Right atrium auricular region (tissue), 2 donors: ENCODE measurements around the gene PSMD3. TPM values are rescaled to one million over a fixed set of nuclear protein-coding genes. Genes with fewer than 3 reads are reported as not detected.

Experiments
- DNase-seq: peaks from one replicate; pipeline ENCODE4 v3.0.0-alpha.2; 2019; ENCODE audit warnings: low spot score
- H3K27ac ChIP-seq, 2 donors: fragments of 200-600 bp; sonication (generic); 1 replicate in 1 of 2; 2 replicates in 1 of 2; pipeline ENCODE4 v1.5.1; 2016 to 2019
- H3K27me3 ChIP-seq, 2 donors: fragments of 200-600 bp; sonication (generic); one replicate each; pipeline versions ENCODE4 v1.5.1 to v1.6.0; 2017 to 2019
- H3K36me3 ChIP-seq: fragments of 200-600 bp; sonication (generic); one replicate; pipeline ENCODE4 v1.5.1; 2016
- H3K4me1 ChIP-seq, 2 donors: fragments of 200-600 bp; sonication (generic); one replicate each; pipeline versions ENCODE4 v1.5.1 to v1.6.0; 2017 to 2019
- H3K4me3 ChIP-seq, 2 donors: fragments of 200-600 bp; sonication (generic); 1 replicate in 1 of 2; 2 replicates in 1 of 2; pipeline ENCODE4 v1.5.1; 2017 to 2019; ENCODE audit warnings: mild to moderate bottlenecking in 1 of 2, moderate library complexity in 1 of 2
- H3K9me3 ChIP-seq, 2 donors: fragments of 200-600 bp; sonication (generic); one replicate each; pipeline ENCODE4 v1.5.1; 2019
- CTCF ChIP-seq, 2 donors: fragments of 200-600 bp; sonication (generic); IDR thresholded peaks; one replicate each; pipeline ENCODE4 v1.5.1; 2019; ENCODE audit warnings: antibody characterized with exemption in 2 of 2
- total RNA-seq, 2 donors: library from RNA; depleted of rRNA; stranded (reverse); fragments of >200 nt; gene quantifications; one replicate each; pipeline ENCODE4 v1.1.0, GENCODE V29; 2016

Gene PSMD3
- total RNA-seq, 2 donors from 2014 or later: 76.3 to 88.8 TPM

- Histone ChIP-seq H3K4me3 (no peak overlapping the region), H3K27me3 (no peaks in the 10 kb centered on the region), H3K27ac (no peak overlapping the region), H3K4me1 (peaks cover 0 to 39% of the 10 kb centered on the region in 2 donors), H3K9me3 (no peaks in the 10 kb centered on the region), H3K36me3 (peaks cover 69% of the 10 kb centered on the region)
- no peak for DNase-seq
- TF ChIP-seq CTCF (IDR thresholded peaks at IDR 0.05): no peak
These were observed 42.4 kb downstream of the PSMD3 start for GRCh38 chr17:40022961-40023541.

GRCh38 chr17:40023590-40024292 is 43.1 kb downstream of the PSMD3 start:
- Histone ChIP-seq H3K4me1 (peaks cover 0 to 32% of the 10 kb centered on the region in 2 donors), H3K36me3 (peaks cover 76% of the 10 kb centered on the region)
- no peak for DNase-seq

GRCh38 chr17:40024901-40025300 is 44.3 kb downstream of the PSMD3 start:
- H3K27ac ChIP-seq: no peak overlapping the region
- TF ChIP-seq CTCF (IDR thresholded peaks at IDR 0.05): no peak
- no peaks in the 10 kb centered on the region for H3K27me3 ChIP-seq
- no peaks in the 10 kb centered on the region for H3K9me3 ChIP-seq
- H3K4me1 ChIP-seq: peaks cover 0 to 25% of the 10 kb centered on the region in 2 donors
- H3K36me3 ChIP-seq: peaks cover 80% of the 10 kb centered on the region
- DNase-seq: no peak
- no peak overlapping the region for H3K4me3 ChIP-seq

More at GRCh38 chr17:40023590-40024292, 43.1 kb downstream of the PSMD3 start:
- TF ChIP-seq CTCF (IDR thresholded peaks at IDR 0.05): no peak
- no peaks in the 10 kb centered on the region for H3K9me3 ChIP-seq
- H3K27me3 ChIP-seq: no peaks in the 10 kb centered on the region
- no peak overlapping the region for H3K4me3 ChIP-seq
- no peak overlapping the region for H3K27ac ChIP-seq

GRCh38 chr17:40025559-40025958 is 45.0 kb downstream of the PSMD3 start:
- TF ChIP-seq CTCF (IDR thresholded peaks at IDR 0.05): no peak
- H3K4me3 ChIP-seq: no peak overlapping the region
- no peaks in the 10 kb centered on the region for H3K9me3 ChIP-seq
- no peak overlapping the region for H3K27ac ChIP-seq
- no peaks in the 10 kb centered on the region for H3K27me3 ChIP-seq
- H3K36me3 ChIP-seq: peaks cover 80% of the 10 kb centered on the region
- peaks cover 0 to 25% of the 10 kb centered on the region in 2 donors for H3K4me1 ChIP-seq
- DNase-seq: no peak

- peaks cover 0 to 23% of the 10 kb centered on the region in 2 donors for H3K4me1 ChIP-seq
- DNase-seq: no peak
- no peak overlapping the region for H3K4me3 ChIP-seq
- no peak overlapping the region for H3K27ac ChIP-seq
- H3K36me3 ChIP-seq: peaks cover 83% of the 10 kb centered on the region
- TF ChIP-seq CTCF (IDR thresholded peaks at IDR 0.05): no peak
- no peaks in the 10 kb centered on the region for H3K9me3 ChIP-seq
- H3K27me3 ChIP-seq: no peaks in the 10 kb centered on the region
These were observed 45.6 kb downstream of the PSMD3 start for GRCh38 chr17:40025991-40026815.
